OCI-LY1 (cell line): ENCODE data around the gene SH3D21.

ENCODE experiments used
- CTCF ChIP-seq: fragments of 200-600 bp; sonication (generic), shearing (Covaris generic); IDR thresholded peaks from 2 replicates; pipeline ENCODE4 v1.5.1; 2017; ENCODE audit warnings: mild to moderate bottlenecking, antibody characterized with exemption, low read length, moderate library complexity, mixed read lengths
- EZH2 ChIP-seq: fragments of 200-600 bp; sonication (generic), shearing (Covaris generic); IDR thresholded peaks from 2 replicates; pipeline ENCODE4 v1.8.0; 2017; ENCODE audit warnings: borderline replicate concordance, mixed run types, mild to moderate bottlenecking, antibody characterized with exemption, low read length, moderate library complexity, mixed read lengths

DNA sequence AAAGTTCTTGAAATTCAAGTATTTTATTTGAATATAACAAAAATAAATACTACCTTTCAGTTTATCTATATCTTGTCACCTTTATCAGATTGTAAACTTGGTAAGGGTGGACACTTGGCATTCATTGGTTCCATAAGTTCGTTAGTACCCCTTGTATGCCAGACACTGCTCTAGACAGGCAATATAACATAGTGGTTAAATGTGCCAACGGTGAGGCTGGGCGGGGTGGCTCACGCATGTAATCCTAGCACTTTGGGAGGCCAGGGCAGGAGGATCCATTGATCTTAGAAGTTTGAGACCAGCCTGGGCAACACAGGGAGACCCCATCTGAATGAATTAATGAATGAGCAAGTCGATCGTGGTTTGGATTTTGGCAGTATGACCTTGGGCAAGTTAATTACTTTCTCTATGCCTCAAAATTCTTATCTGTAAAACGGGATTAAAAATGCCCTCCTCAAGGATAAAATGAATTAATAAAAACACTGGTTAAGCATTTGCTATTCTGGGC lies 26.3 kb upstream of the SH3D21 start:
- TF ChIP-seq CTCF (no peak), EZH2 (no peak)
